ENCODE results near the gene SPAG5.

SPAG5 gene

GRCh38 chr17:28622186-28622585 lies 23.4 kb upstream of the SPAG5 start:
- no peak for TF ChIP-seq CTCF (IDR thresholded peaks at IDR 0.05; ENCODE audit: control insufficient read depth, insufficient read depth, low read depth, low read length, missing control alignments)
- H3K4me3 ChIP-seq (ENCODE audit: control insufficient read depth, low read depth, low read length): no peak overlapping the region
- DNase-seq (ENCODE audit: low read depth): no peak

GRCh38 chr17:28620010-28620409 lies 21.2 kb upstream of the SPAG5 start:
- no peak for TF ChIP-seq CTCF (IDR thresholded peaks at IDR 0.05; ENCODE audit: control insufficient read depth, insufficient read depth, low read depth, low read length, missing control alignments)
- no peak for DNase-seq (ENCODE audit: low read depth)
- no peak overlapping the region for H3K4me3 ChIP-seq (ENCODE audit: control insufficient read depth, low read depth, low read length)

- DNase-seq (ENCODE audit: low read depth): no peak
- no peak overlapping the region for H3K4me3 ChIP-seq (ENCODE audit: control insufficient read depth, low read depth, low read length)
- no peak for TF ChIP-seq CTCF (IDR thresholded peaks at IDR 0.05; ENCODE audit: control insufficient read depth, insufficient read depth, low read depth, low read length, missing control alignments)
These were observed 19.6 kb upstream of the SPAG5 start for GRCh38 chr17:28618464-28618863.

- DNase-seq (ENCODE audit: low read depth): no peak
- TF ChIP-seq CTCF (IDR thresholded peaks at IDR 0.05; ENCODE audit: control insufficient read depth, insufficient read depth, low read depth, low read length, missing control alignments): no peak
- H3K4me3 ChIP-seq (ENCODE audit: control insufficient read depth, low read depth, low read length): no peak overlapping the region
These were observed 17.5 kb upstream of the SPAG5 start for GRCh38 chr17:28616281-28616680.

- H3K4me3 ChIP-seq (ENCODE audit: control insufficient read depth, low read depth, low read length): no peak overlapping the region
- no peak for DNase-seq (ENCODE audit: low read depth)
- TF ChIP-seq CTCF (IDR thresholded peaks at IDR 0.05; ENCODE audit: control insufficient read depth, insufficient read depth, low read depth, low read length, missing control alignments): no peak
These were observed 16.6 kb upstream of the SPAG5 start for GRCh38 chr17:28615260-28615940.

- no peak for TF ChIP-seq CTCF (IDR thresholded peaks at IDR 0.05; ENCODE audit: control insufficient read depth, insufficient read depth, low read depth, low read length, missing control alignments)
- H3K4me3 ChIP-seq (ENCODE audit: control insufficient read depth, low read depth, low read length): no peak within 1 kb of the TSS
- no peak for DNase-seq (ENCODE audit: low read depth)
These were observed 15.1 kb upstream of the SPAG5 start, which contains the start of gene RSKR for GRCh38 chr17:28613931-28614381. RSKR (minus strand) TSS chr17:28614185; CDS start chr17:28614161, 24 bp downstream.

All from AG09309 (cell line).